B cell (primary cell): ENCODE data around the gene PRICKLE2. TPM values are rescaled to one million over a fixed set of nuclear protein-coding genes. Genes with fewer than 3 reads are reported as not detected.

Experiments used
- ATAC-seq: fragments of 200-7000 bp; cut with Tn5 transposase; one replicate; pipeline ENCODE4 v1.10.0; 2021; ENCODE audit warnings: low read depth, mild to moderate bottlenecking, moderate number of reproducible peaks, moderate library complexity
- CTCF ChIA-PET: fragments of 350-600 bp; sonication (Branson Sonifier 250); formaldehyde crosslinking; loops from one replicate; lab custom pipeline; 2021; ENCODE audit warnings: antibody characterized with exemption, inconsistent platforms; lab: Charles Lee
- POLR2A ChIA-PET: fragments of 350-600 bp; sonication (Branson Sonifier 250); formaldehyde crosslinking; loops from one replicate; lab custom pipeline; 2021; ENCODE audit warnings: antibody characterized with exemption; lab: Charles Lee
- DNase-seq: peaks from one replicate; pipeline ENCODE4 v3.0.0; 2013
- H2AFZ ChIP-seq: 2 replicates; pipeline ENCODE4 v1.6.1; 2012; ENCODE audit warnings: mild to moderate bottlenecking, low read depth, low read length; ENCODE audit not compliant: insufficient read depth, poor library complexity, severe bottlenecking
- H3K27ac ChIP-seq, 2 donors: 1 replicate in 1 of 2; 2 replicates in 1 of 2; pipeline ENCODE4 v1.5.1; 2012 to 2013; ENCODE audit warnings: low read length in 2 of 2, mild to moderate bottlenecking in 2 of 2, moderate library complexity in 1 of 2
- H3K27me3 ChIP-seq, 4 experiments: fragments of 200-600 bp in 1 of 4; sonication (generic) in 1 of 4; replicated peaks in 1 of 4; 1 replicate in 2 of 4; 2 replicates in 2 of 4; pipeline versions ENCODE4 v1.6.1 to v1.7.0; 2013 to 2016; ENCODE audit warnings: low read length in 3 of 4, mild to moderate bottlenecking in 2 of 4, mixed read lengths in 1 of 4, moderate library complexity in 1 of 4; ENCODE audit not compliant: insufficient read depth in 4 of 4, control insufficient read depth in 3 of 4; ENCODE audit errors: control extremely low read depth in 1 of 4
- H3K36me3 ChIP-seq, 2 experiments: replicated peaks in 1 of 2; 1 replicate in 1 of 2; 2 replicates in 1 of 2; pipeline versions ENCODE4 v1.6.1 to v1.7.1; 2013; ENCODE audit warnings: low read length in 1 of 2; ENCODE audit not compliant: insufficient read depth in 2 of 2, control insufficient read depth in 1 of 2; ENCODE audit errors: control extremely low read depth in 1 of 2, extremely low read depth in 1 of 2
- H3K4me1 ChIP-seq, 2 donors: fragments of 200-600 bp in 1 of 2; sonication (generic) in 1 of 2; 1 replicate in 1 of 2; 2 replicates in 1 of 2; pipeline versions ENCODE4 v1.5.1 to v1.6.1; 2013 to 2017; ENCODE audit warnings: low read length in 2 of 2; ENCODE audit not compliant: control insufficient read depth in 2 of 2, insufficient read depth in 2 of 2
- H3K4me2 ChIP-seq: replicated peaks from 2 replicates; pipeline ENCODE3; 2012; ENCODE audit warnings: mild to moderate bottlenecking, low read depth, low read length; ENCODE audit not compliant: poor library complexity, severe bottlenecking
- H3K4me3 ChIP-seq, 5 experiments: fragments of 200-600 bp in 1 of 5; sonication (generic) in 1 of 5; 1 replicate in 3 of 5; 2 replicates in 2 of 5; pipeline versions ENCODE4 v1.5.1 to v1.7.0; 2011 to 2016; ENCODE audit warnings: low read length in 4 of 5, mild to moderate bottlenecking in 4 of 5, low read depth in 2 of 5, control low read depth in 1 of 5, moderate library complexity in 1 of 5; ENCODE audit not compliant: insufficient read depth in 1 of 5; ENCODE audit errors: control extremely low read depth in 1 of 5, extremely low read depth in 1 of 5
- H3K79me2 ChIP-seq: fragments of 200-600 bp; sonication (generic); one replicate; pipeline ENCODE4 v1.6.0; 2016; ENCODE audit warnings: low read length; ENCODE audit not compliant: control insufficient read depth, insufficient read depth
- H3K9ac ChIP-seq: fragments of 200-600 bp; sonication (generic); 2 replicates; pipeline ENCODE4 v1.6.1; 2017; ENCODE audit warnings: mild to moderate bottlenecking, low read length, moderate library complexity
- H3K9me3 ChIP-seq, 3 donors: one replicate each; pipeline versions ENCODE4 v1.6.1 to v1.7.1; 2013; ENCODE audit warnings: low read length in 2 of 3; ENCODE audit not compliant: control insufficient read depth in 2 of 3, insufficient read depth in 1 of 3; ENCODE audit errors: control extremely low read depth in 1 of 3
- H4K20me1 ChIP-seq: 2 replicates; pipeline ENCODE4 v1.6.0; 2012; ENCODE audit warnings: mild to moderate bottlenecking, low read length; ENCODE audit not compliant: insufficient read depth, control insufficient read depth, poor library complexity, severe bottlenecking
- H3K27ac Mint-ChIP-seq: one replicate; pipeline ENCODE4 v1.8.0; 2021; ENCODE audit warnings: mixed read lengths
- H3K27me3 Mint-ChIP-seq: one replicate; pipeline ENCODE4 v1.8.0; 2021; ENCODE audit warnings: mixed read lengths
- H3K4me1 Mint-ChIP-seq: one replicate; pipeline ENCODE4 v1.8.0; 2021; ENCODE audit warnings: mixed read lengths
- H3K4me3 Mint-ChIP-seq: one replicate; pipeline ENCODE4 v1.8.0; 2021; ENCODE audit warnings: mixed read lengths
- H3K9me3 Mint-ChIP-seq: one replicate; pipeline ENCODE4 v1.8.0; 2022; ENCODE audit warnings: mixed read lengths; ENCODE audit not compliant: insufficient read depth
- CTCF ChIP-seq: fragments of 200-600 bp; IDR thresholded peaks from one replicate; pipeline ENCODE4 v1.8.0; 2022; ENCODE audit warnings: antibody characterized with exemption, mild to moderate bottlenecking
- EZH2 ChIP-seq: IDR thresholded peaks from 2 replicates; pipeline ENCODE4 v1.6.1; 2012; ENCODE audit warnings: borderline replicate concordance, low read depth, mild to moderate bottlenecking, moderate library complexity, low read length; ENCODE audit not compliant: insufficient read depth, poor library complexity, severe bottlenecking
- WGBS: methylation state at CpG from one replicate; pipeline ENCODE4 v1.1.5; 2013; ENCODE audit warnings: missing lambda C conversion rate; ENCODE audit not compliant: insufficient coverage; 5-methylcytosine and 5-hydroxymethylcytosine counted together
- intact Hi-C: fragments of 100-400 bp; cut with micrococcal nuclease; formaldehyde crosslinking; loops from one replicate; pipeline ENCODE4 v1.10.0; 2022
- polyA plus RNA-seq: library from polyadenylated mRNA; depleted of rRNA; stranded (reverse); fragments of >200 nt; gene quantifications from 2 replicates; pipeline ENCODE4 v1.2.3, GENCODE V29; 2012
- total RNA-seq, 2 donors: library from RNA; stranded (reverse); fragments of 120-200 nt in 1 of 2; gene quantifications; 1 replicate in 1 of 2; 2 replicates in 1 of 2; pipeline versions ENCODE4 v1.2.3 to v1.2.4, GENCODE V29; 2013 to 2022

PRICKLE2 gene
- total and polyA plus RNA-seq, 2 donors (not counting 1 experiment from before 2014, with no cell fraction given): 0.30 to 1.4 TPM

GRCh38 chr3:64084640-64085039, 140.6 kb downstream of the PRICKLE2 start:
- intact Hi-C loops: no loop called here
- Mint-ChIP-seq H3K27me3 (peaks cover 7% of the 10 kb centered on the region), H3K27ac (no peak overlapping the region), H3K4me1 (peaks cover 9% of the 10 kb centered on the region), H3K4me3 (no peak overlapping the region), H3K9me3 (no peaks in the 10 kb centered on the region)
- H3K4me2 ChIP-seq: no peak overlapping the region
- H3K9me3 ChIP-seq: no peaks in the 10 kb centered on the region
- DNase-seq (no peak), ATAC-seq (no peak)
- no peak for TF ChIP-seq EZH2
- no peaks in the 10 kb centered on the region for H3K27me3 ChIP-seq
- POLR2A ChIA-PET: no interaction called here
- no peak overlapping the region for H3K9ac ChIP-seq
- no peak overlapping the region for H2AFZ ChIP-seq
- no peaks in the 10 kb centered on the region for H3K4me1 ChIP-seq
- no peaks in the 10 kb centered on the region for H3K79me2 ChIP-seq
- H4K20me1 ChIP-seq: no peaks in the 10 kb centered on the region
- H3K27ac ChIP-seq: no peak overlapping the region
- WGBS: 100% methylated on average over 1 of the region's 1 CpG
- no peak overlapping the region for H3K4me3 ChIP-seq
- CTCF ChIA-PET: no interaction called here
- no peaks in the 10 kb centered on the region for H3K36me3 ChIP-seq

DNA sequence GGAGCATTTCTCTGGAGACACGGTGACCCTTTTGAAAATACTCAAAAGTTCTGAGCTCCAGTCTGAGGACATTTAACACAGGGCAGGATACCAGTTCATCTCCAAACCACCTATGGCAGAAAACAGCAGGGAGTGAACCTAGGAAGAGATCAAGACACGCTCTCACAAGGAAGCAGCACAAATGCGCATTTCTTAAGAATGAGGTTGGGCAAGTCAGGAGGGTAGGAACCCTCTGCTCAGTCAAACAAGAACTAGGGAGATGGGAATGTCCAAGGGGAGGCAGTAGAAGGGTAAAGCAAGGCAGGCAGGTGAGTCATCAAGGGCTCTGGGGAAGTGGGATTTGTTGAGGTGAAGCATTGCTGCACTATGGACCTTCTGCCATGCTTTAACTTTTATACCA, 141.7 kb downstream of the PRICKLE2 start:
- Histone ChIP-seq H3K27me3 (no peaks in the 10 kb centered on the region), H2AFZ (no peak overlapping the region), H3K79me2 (no peaks in the 10 kb centered on the region), H3K9me3 (no peaks in the 10 kb centered on the region), H3K4me3 (no peak overlapping the region), H3K27ac (no peak overlapping the region), H4K20me1 (no peaks in the 10 kb centered on the region), H3K4me1 (no peaks in the 10 kb centered on the region), H3K4me2 (no peak overlapping the region), H3K36me3 (no peaks in the 10 kb centered on the region), H3K9ac (no peak overlapping the region)
- DNase-seq: no peak
- 69% methylated on average over 3 of the region's 3 CpGs for whole genome bisulfite sequencing
- H3K27ac Mint-ChIP-seq: no peak overlapping the region
- peaks cover 7% of the 10 kb centered on the region for H3K27me3 Mint-ChIP-seq
- POLR2A ChIA-PET: no interaction called here
- CTCF ChIA-PET: no interaction called here
- TF ChIP-seq CTCF (no peak), EZH2 (no peak)
- intact Hi-C loops: no loop called here
- H3K4me3 Mint-ChIP-seq: no peak overlapping the region
- no peaks in the 10 kb centered on the region for H3K9me3 Mint-ChIP-seq
- H3K4me1 Mint-ChIP-seq: peaks cover 9% of the 10 kb centered on the region
- no peak for ATAC-seq
